Stimulated activated CD4-positive, alpha-beta T cell treated with anti-CD3 and anti-CD28 coated beads, Interleukin-1b, Interleukin-23, amount 100 ng/mL, for 4 hours (primary cell): ENCODE results near the gene PARM1.

ENCODE experiments used
- DNase-seq, 2 donors: peaks; one replicate each; pipeline ENCODE4 v3.0.0-alpha.2; 2020; ENCODE audit warnings: low read depth in 2 of 2

PARM1 gene

GRCh38 chr4:75080888-75081287 lies 148.0 kb downstream of the PARM1 start:
- DNase-seq, result no peak

- no peak for DNase-seq
Measured at GRCh38 chr4:75081561-75081960, 148.6 kb downstream of the PARM1 start.

- DNase-seq, result no peak
Measured at GRCh38 chr4:75087416-75087815, 154.5 kb downstream of the PARM1 start.

- no peak for DNase-seq
Measured at GRCh38 chr4:75087865-75088264, 154.9 kb downstream of the PARM1 start.

- DNase-seq, result no peak
Measured at GRCh38 chr4:75089206-75089605, 156.3 kb downstream of the PARM1 start.

- DNase-seq, result no peak
Measured at GRCh38 chr4:75099321-75099720, 166.4 kb downstream of the PARM1 start.
